GM23338 (cell line): ENCODE results near the gene PTGER2. TPM values are rescaled to one million over a fixed set of nuclear protein-coding genes. Genes with fewer than 3 reads are reported as not detected.
A peak's percentile ranks its signal among the peaks of the same experiment; 100 is the strongest.

Experiments used
- ATAC-seq: fragments of 200-7000 bp; cut with Tn5 transposase; 3 replicates; pipeline ENCODE4 v1.9.1; 2020
- DNase-seq: peaks from one replicate; pipeline ENCODE4 v3.0.0-alpha.2; 2015; ENCODE audit warnings: low spot score
- H2AFZ ChIP-seq: fragments of 200-600 bp; sonication (generic); 2 replicates; pipeline ENCODE4 v1.8.0; 2016; ENCODE audit warnings: antibody characterized with exemption, mild to moderate bottlenecking, moderate library complexity
- H3F3A ChIP-seq: fragments of 200-600 bp; sonication (generic); replicated peaks from 2 replicates; pipeline ENCODE4 v1.8.0; 2017; ENCODE audit warnings: antibody characterized with exemption, mixed run types, low read depth
- H3K27ac ChIP-seq: fragments of 200-600 bp; sonication (generic); 2 replicates; pipeline ENCODE4 v1.6.1; 2016; ENCODE audit warnings: low read depth
- H3K27me3 ChIP-seq: fragments of 200-600 bp; sonication (generic); 2 replicates; pipeline ENCODE4 v1.8.0; 2016; ENCODE audit warnings: mild to moderate bottlenecking, mixed run types, moderate library complexity; ENCODE audit not compliant: insufficient read depth
- H3K36me3 ChIP-seq: fragments of 200-600 bp; sonication (generic); 2 replicates; pipeline ENCODE4 v1.8.0; 2016; ENCODE audit warnings: mild to moderate bottlenecking; ENCODE audit not compliant: insufficient read depth
- H3K4me1 ChIP-seq: fragments of 200-600 bp; sonication (generic); 2 replicates; pipeline ENCODE4 v1.8.0; 2016; ENCODE audit warnings: mild to moderate bottlenecking, moderate library complexity; ENCODE audit not compliant: insufficient read depth
- H3K4me2 ChIP-seq: fragments of 200-600 bp; sonication (generic); 2 replicates; pipeline ENCODE4 v1.7.1; 2017; ENCODE audit warnings: mixed run types
- H3K4me3 ChIP-seq: fragments of 200-600 bp; sonication (generic); 2 replicates; pipeline ENCODE4 v1.6.1; 2016; ENCODE audit warnings: mixed run types
- H3K79me2 ChIP-seq: fragments of 200-600 bp; sonication (generic); replicated peaks from 2 replicates; pipeline ENCODE4 v1.8.0; 2017; ENCODE audit warnings: mild to moderate bottlenecking; ENCODE audit not compliant: insufficient read depth
- H3K9me2 ChIP-seq: fragments of 200-600 bp; sonication (generic); 2 replicates; pipeline ENCODE4 v1.8.0; 2017; ENCODE audit not compliant: insufficient read depth
- H4K20me1 ChIP-seq: fragments of 200-600 bp; sonication (generic); replicated peaks from 2 replicates; pipeline ENCODE4 v1.8.0; 2017; ENCODE audit warnings: mild to moderate bottlenecking; ENCODE audit not compliant: insufficient read depth
- H3K27ac Mint-ChIP-seq: 2 replicates; pipeline ENCODE4 v1.8.0; 2020; ENCODE audit warnings: inconsistent platforms, mild to moderate bottlenecking, moderate library complexity, mixed read lengths
- H3K27me3 Mint-ChIP-seq: 3 replicates; pipeline ENCODE4 v1.8.0; 2022; ENCODE audit warnings: low read depth, mild to moderate bottlenecking, moderate library complexity, mixed read lengths, inconsistent platforms; ENCODE audit not compliant: insufficient read depth, poor library complexity
- H3K36me3 Mint-ChIP-seq: 3 replicates; pipeline ENCODE4 v1.8.0; 2021; ENCODE audit warnings: low read depth, mild to moderate bottlenecking, inconsistent platforms, moderate library complexity, mixed read lengths
- H3K4me1 Mint-ChIP-seq: 3 replicates; pipeline ENCODE4 v1.8.0; 2020; ENCODE audit warnings: mild to moderate bottlenecking, inconsistent platforms, mixed read lengths
- H3K4me3 Mint-ChIP-seq: 3 replicates; pipeline ENCODE4 v1.8.0; 2021; ENCODE audit warnings: moderate library complexity, mild to moderate bottlenecking, inconsistent platforms, mixed read lengths
- H3K9me3 Mint-ChIP-seq: 3 replicates; pipeline ENCODE4 v1.8.0; 2020; ENCODE audit warnings: moderate library complexity, mild to moderate bottlenecking, inconsistent platforms, mixed read lengths
- CREB1 ChIP-seq: fragments of 250-450 bp; sonication (Bioruptor Pico); IDR thresholded peaks from 2 replicates; pipeline ENCODE4 v1.5.0; 2020; ENCODE audit warnings: low read depth, mild to moderate bottlenecking, moderate library complexity
- CTCF ChIP-seq, 2 experiments: fragments of 200-600 bp in 1 of 2; sonication (generic) in 1 of 2; conservative IDR thresholded peaks; 2 replicates each; pipeline versions ENCODE4 v1.5.1 to v1.6.1; 2016 to 2017; ENCODE audit warnings: antibody characterized with exemption in 2 of 2, low read depth in 2 of 2, mild to moderate bottlenecking in 2 of 2, moderate library complexity in 1 of 2
- EZH2 ChIP-seq: fragments of 200-600 bp; sonication (generic); IDR thresholded peaks from one replicate; pipeline ENCODE4 v1.8.0; 2017; ENCODE audit warnings: antibody characterized with exemption, mild to moderate bottlenecking, low read depth; ENCODE audit not compliant: unreplicated experiment
- NANOG ChIP-seq: IDR thresholded peaks from 2 replicates; pipeline ENCODE4 v1.6.1; 2016; ENCODE audit warnings: antibody characterized with exemption, borderline replicate concordance
- POLR2AphosphoS5 ChIP-seq: IDR thresholded peaks from 2 replicates; pipeline ENCODE4 v1.6.1; 2016; ENCODE audit warnings: antibody characterized with exemption, low read depth
- REST ChIP-seq: IDR thresholded peaks from one replicate; pipeline ENCODE4 v1.6.1; 2018; ENCODE audit warnings: antibody characterized with exemption; ENCODE audit not compliant: unreplicated experiment
- ZNF114 ChIP-seq: fragments of 250-450 bp; sonication (Bioruptor Pico); IDR thresholded peaks from 2 replicates; pipeline ENCODE4 v1.5.0; 2020; ENCODE audit warnings: mild to moderate bottlenecking, moderate library complexity
- ZNF462 ChIP-seq: fragments of 250-450 bp; sonication (Bioruptor Pico); IDR thresholded peaks from 2 replicates; pipeline ENCODE4 v1.5.0; 2020; ENCODE audit warnings: mild to moderate bottlenecking, moderate library complexity
- polyA plus RNA-seq: library from polyadenylated mRNA; unstranded; fragments of >200 nt; fragmentation: Nextera tagmentation; extraction: Ambion mirVana; gene quantifications from 2 replicates; pipeline ENCODE4 v1.2.1, GENCODE V29; 2016
- total RNA-seq: library from RNA; depleted of rRNA; stranded (reverse); fragments of >200 nt; shearing (Covaris generic); gene quantifications from 2 replicates; pipeline ENCODE4 v1.2.3, GENCODE V29; 2014

PTGER2 gene
- total and polyA plus RNA-seq, 2 experiments from 2014 or later: 1.3 TPM

- Mint-ChIP-seq H3K4me3 (peak overlapping the region; percentile 64), H3K27me3 (peaks cover 46% of the 10 kb centered on the region), H3K27ac (no peak overlapping the region), H3K9me3 (peaks cover 3% of the 10 kb centered on the region; the same call in 1 of the 3 replicates), H3K36me3 (no peaks in the 10 kb centered on the region; the same call in 2 of the 3 replicates), H3K4me1 (peaks cover 23% of the 10 kb centered on the region)
- no peaks in the 10 kb centered on the region for H3K79me2 ChIP-seq
- TF ChIP-seq EZH2 (peak; percentile 29), NANOG (no peak)
- H3K4me2 ChIP-seq: peak overlapping the region; percentile 93
- no peak for ATAC-seq
- H3F3A ChIP-seq: no peaks in the 10 kb centered on the region; the same call in 1 of the 2 replicates
- peak overlapping the region; percentile 71 for H3K4me3 ChIP-seq
- peak; percentile 11 for DNase-seq
- H2AFZ ChIP-seq: peak overlapping the region; percentile 100
- no peaks in the 10 kb centered on the region; the same call in 1 of the 2 replicates for H4K20me1 ChIP-seq
- H3K27me3 ChIP-seq: peaks cover 64% of the 10 kb centered on the region
- H3K36me3 ChIP-seq: no peaks in the 10 kb centered on the region
- H3K27ac ChIP-seq: no peak overlapping the region
- H3K4me1 ChIP-seq: peaks cover 26% of the 10 kb centered on the region
- H3K9me2 ChIP-seq: no peaks in the 10 kb centered on the region
These were observed 650 bp upstream of the PTGER2 start for GRCh38 chr14:52313462-52313861.

GRCh38 chr14:52314595-52315354, 663 bp downstream of the PTGER2 start:
- peaks cover 64% of the 10 kb centered on the region for H3K27me3 ChIP-seq
- H2AFZ ChIP-seq: peak overlapping the region; percentile 100
- H3K27me3 Mint-ChIP-seq: peaks cover 46% of the 10 kb centered on the region
- no peak for TF ChIP-seq POLR2AphosphoS5
- TF ChIP-seq ZNF114: no peak
- no peak for TF ChIP-seq REST
- no peak for TF ChIP-seq CTCF (conservative IDR thresholded peaks at IDR 0.05; ENCODE audit: low read depth in 2 of 2)
- TF ChIP-seq ZNF462 (CRISPR knock-in tag): no peak
- TF ChIP-seq EZH2: peak; percentile 66
- TF ChIP-seq CREB1: no peak

More at GRCh38 chr14:52314595-52315354, 663 bp downstream of the PTGER2 start:
- peaks cover 26% of the 10 kb centered on the region for H3K4me1 ChIP-seq
- peak overlapping the region; percentile 71 for H3K4me3 ChIP-seq
- ATAC-seq: peak; percentile 52
- Mint-ChIP-seq H3K27ac (no peak overlapping the region), H3K9me3 (peaks cover 3% of the 10 kb centered on the region; the same call in 1 of the 3 replicates), H3K36me3 (no peaks in the 10 kb centered on the region; the same call in 2 of the 3 replicates), H3K4me1 (peaks cover 23% of the 10 kb centered on the region), H3K4me3 (peak overlapping the region; percentile 87)
- H3K36me3 ChIP-seq: no peaks in the 10 kb centered on the region
- no peaks in the 10 kb centered on the region; the same call in 1 of the 2 replicates for H4K20me1 ChIP-seq
- H3K79me2 ChIP-seq: no peaks in the 10 kb centered on the region
- H3K27ac ChIP-seq: no peak overlapping the region
- DNase-seq: peak; percentile 56
- H3F3A ChIP-seq: no peaks in the 10 kb centered on the region; the same call in 1 of the 2 replicates
- H3K9me2 ChIP-seq: no peaks in the 10 kb centered on the region
- H3K4me2 ChIP-seq: peak overlapping the region; percentile 93
